Activated effector memory CD4-positive, alpha-beta T cell treated with anti-CD3 and anti-CD28 coated beads, Interleukin-2, amount 50 U/mL, for 16 hours (primary cell): ENCODE data around the gene PTGDR2.

Experiments
- DNase-seq: peaks from one replicate; pipeline ENCODE4 v3.0.0-alpha.2; 2020

The PTGDR2 gene

GRCh38 chr11:60858731-60859464 lies 3.1 kb upstream of the PTGDR2 start:
- peak; percentile 8 for DNase-seq

GRCh38 chr11:60858236-60858635 lies 2.5 kb upstream of the PTGDR2 start:
- no peak for DNase-seq

GRCh38 chr11:60857378-60858232 lies 1.9 kb upstream of the PTGDR2 start:
- DNase-seq: no peak

- no peak for DNase-seq
These were observed 664 bp downstream of the PTGDR2 start for GRCh38 chr11:60854847-60855725.

GRCh38 chr11:60854140-60854846 lies 1.5 kb downstream of the PTGDR2 start:
- no peak for DNase-seq

GRCh38 chr11:60852982-60853950 lies 2.5 kb downstream of the PTGDR2 start:
- no peak for DNase-seq

GRCh38 chr11:60852117-60852981 lies 3.4 kb downstream of the PTGDR2 start:
- DNase-seq: no peak

- no peak for DNase-seq
These were observed 4.2 kb downstream of the PTGDR2 start for GRCh38 chr11:60851327-60852104.

- DNase-seq: no peak
These were observed 5.9 kb downstream of the PTGDR2 start for GRCh38 chr11:60849641-60850520.

- no peak for DNase-seq
These were observed 7.0 kb downstream of the PTGDR2 start for GRCh38 chr11:60848714-60849151.

GRCh38 chr11:60847896-60848295 lies 7.9 kb downstream of the PTGDR2 start:
- no peak for DNase-seq

GRCh38 chr11:60847281-60847680 lies 8.5 kb downstream of the PTGDR2 start:
- no peak for DNase-seq

GRCh38 chr11:60845338-60845737 lies 10.4 kb downstream of the PTGDR2 start:
- no peak for DNase-seq

- no peak for DNase-seq
These were observed 10.9 kb downstream of the PTGDR2 start for GRCh38 chr11:60844870-60845221.

- DNase-seq: no peak
These were observed 11.5 kb downstream of the PTGDR2 start for GRCh38 chr11:60844045-60844869.

GRCh38 chr11:60842668-60843600 lies 12.8 kb downstream of the PTGDR2 start:
- no peak for DNase-seq
